Measurements from ENCODE around the gene WDR64. TPM values are rescaled to one million over a fixed set of nuclear protein-coding genes. Genes with fewer than 3 reads are reported as not detected.

The WDR64 gene
- total and polyA plus RNA-seq, 9 donors = 0.10 to 0.67 (median 0.34) TPM; not detected in 2

- Histone ChIP-seq H3K9me3 (no peaks in the 10 kb centered on the region), H3K4me1 (ENCODE audit: insufficient read depth) (peaks cover 3% of the 10 kb centered on the region), H3K27ac (no peak overlapping the region), H3K27me3 (no peaks in the 10 kb centered on the region), H3K4me3 (no peak overlapping the region), H3K36me3 (no peaks in the 10 kb centered on the region)
- WGBS, 3 donors = 93 to 98% (median 96%) methylated on average over 1 of the region's 1 CpG
- no peak for TF ChIP-seq POLR2A (IDR thresholded peaks at IDR 0.05)
- TF ChIP-seq EP300 (IDR thresholded peaks at IDR 0.05) = no peak
- no peak for TF ChIP-seq CTCF (IDR thresholded peaks at IDR 0.05)
- DNase-seq = no peak
- intact Hi-C loops (cut with DNase I) = loop anchor here in 3 of 4 donors (5.0 kb wide), 1 partner anchor 221 kb away; no protein-coding TSS in a partner anchor
These were observed 40.3 kb upstream of the WDR64 start for GRCh38 chr1:241611736-241612135.

- TF ChIP-seq CTCF (IDR thresholded peaks at IDR 0.05) (no peak), POLR2A (IDR thresholded peaks at IDR 0.05) (no peak), EP300 (IDR thresholded peaks at IDR 0.05) (no peak)
- DNase-seq = no peak
- Histone ChIP-seq H3K4me3 (no peak overlapping the region), H3K27ac (no peak overlapping the region), H3K36me3 (no peaks in the 10 kb centered on the region), H3K27me3 (no peaks in the 10 kb centered on the region), H3K9me3 (no peaks in the 10 kb centered on the region), H3K4me1 (ENCODE audit: insufficient read depth) (peaks cover 3% of the 10 kb centered on the region)
- intact Hi-C loops (cut with DNase I) = loop anchor here in 3 of 4 donors (5.0 kb wide), 1 partner anchor 219 kb away; no protein-coding TSS in a partner anchor
- 79 to 82% (median 79%) methylated on average over 9 of the region's 9 CpGs for WGBS, 3 donors
These were observed 39.3 kb upstream of the WDR64 start for GRCh38 chr1:241612533-241613477.

DNA sequence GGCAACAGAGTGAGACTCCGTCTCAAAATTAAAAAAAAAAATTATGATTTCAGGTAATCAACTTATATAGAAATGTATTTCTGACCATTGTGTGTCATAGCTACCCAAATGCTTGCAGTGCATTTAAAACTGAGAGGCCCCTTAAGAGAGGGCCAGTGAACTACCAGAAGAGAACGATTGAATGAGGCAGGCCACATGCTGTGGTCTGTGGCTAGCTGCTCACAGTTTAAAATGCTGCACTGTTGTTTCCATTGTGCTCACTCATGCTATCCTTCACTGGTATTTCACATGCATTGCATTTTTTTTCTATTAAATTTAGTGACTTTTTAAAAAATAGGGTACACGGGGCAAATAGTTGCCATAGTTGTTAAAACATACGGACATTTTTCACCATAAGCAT lies 37.9 kb upstream of the WDR64 start:
- H3K36me3 ChIP-seq = no peaks in the 10 kb centered on the region
- H3K27ac ChIP-seq = no peak overlapping the region
- intact Hi-C loops (cut with DNase I) = loop anchor here in 3 of 4 donors (5.0 kb wide), 1 partner anchor 218 kb away; no protein-coding TSS in a partner anchor
- H3K27me3 ChIP-seq = no peaks in the 10 kb centered on the region
- H3K9me3 ChIP-seq = no peaks in the 10 kb centered on the region
- peaks cover 3% of the 10 kb centered on the region for H3K4me1 ChIP-seq (ENCODE audit: insufficient read depth)
- no peak overlapping the region for H3K4me3 ChIP-seq
- TF ChIP-seq CTCF (IDR thresholded peaks at IDR 0.05) = no peak
- TF ChIP-seq EP300 (IDR thresholded peaks at IDR 0.05) = no peak
- 91 to 94% (median 93%) methylated on average over 4 of the region's 4 CpGs for WGBS, 3 donors
- DNase-seq = no peak

DNA sequence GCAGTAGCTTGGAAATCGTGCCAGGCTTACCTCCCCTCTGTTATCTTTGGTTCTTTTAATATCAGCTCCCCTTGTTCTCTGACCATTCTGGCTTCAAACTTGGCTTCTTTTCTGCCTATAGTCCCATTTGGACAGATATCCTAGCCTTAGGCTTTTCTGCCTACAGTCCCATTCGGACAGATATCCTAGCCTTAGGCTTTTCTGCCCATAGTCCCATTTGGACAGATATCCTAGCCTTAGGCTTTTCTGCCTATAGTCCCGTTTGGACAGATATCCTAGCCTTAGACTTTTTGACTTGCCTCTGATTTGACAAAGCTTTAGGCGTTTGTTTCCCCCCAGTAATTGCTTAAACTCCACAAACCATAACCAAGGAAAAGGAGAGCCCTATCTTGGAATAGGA lies 37.5 kb upstream of the WDR64 start:
- no peaks in the 10 kb centered on the region for H3K27me3 ChIP-seq
- no peaks in the 10 kb centered on the region for H3K36me3 ChIP-seq
- no peaks in the 10 kb centered on the region for H3K9me3 ChIP-seq
- no peak for TF ChIP-seq CTCF (IDR thresholded peaks at IDR 0.05)
- TF ChIP-seq EP300 (IDR thresholded peaks at IDR 0.05) = no peak
- TF ChIP-seq POLR2A (IDR thresholded peaks at IDR 0.05) = no peak
- no peak overlapping the region for H3K4me3 ChIP-seq
- no peak for DNase-seq
- H3K27ac ChIP-seq = no peak overlapping the region
- 74 to 80% (median 79%) methylated on average over 4 of the region's 4 CpGs for WGBS, 3 donors
- peaks cover 3% of the 10 kb centered on the region for H3K4me1 ChIP-seq (ENCODE audit: insufficient read depth)
- intact Hi-C loops (cut with DNase I) = loop anchor here in 3 of 4 donors (5.0 kb wide), 1 partner anchor 218 kb away; no protein-coding TSS in a partner anchor

Data from ovary (tissue), 9 donors.